Measurements from ENCODE around the gene RETREG2. TPM values are rescaled to one million over a fixed set of nuclear protein-coding genes. Genes with fewer than 3 reads are reported as not detected.

RETREG2 gene
- total and polyA plus RNA-seq, 2 of the 4 experiments (the other 2 are of a cell fraction) = 45.2 to 51.1 TPM

DNA sequence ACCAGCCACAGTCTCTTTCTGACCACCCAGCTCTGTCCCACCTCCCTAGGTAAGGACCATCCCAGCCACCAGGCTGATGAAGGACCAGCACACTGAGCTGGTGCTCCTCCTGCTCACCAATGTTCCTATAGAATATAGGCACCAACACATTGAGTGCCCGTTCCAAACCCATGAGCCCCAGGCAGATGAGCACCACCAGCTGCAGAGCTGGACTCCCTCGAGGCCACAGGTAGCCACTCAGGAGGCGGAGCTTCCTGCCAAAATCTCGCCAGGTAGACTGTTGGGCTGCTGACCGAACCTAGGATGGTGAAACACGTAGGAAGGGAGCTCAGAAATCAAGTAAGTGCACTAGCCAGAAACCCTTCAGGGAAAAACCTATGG lies 38.5 kb downstream of the RETREG2 start:
- POLR2A ChIA-PET (ENCODE audit: unreplicated experiment) = interaction anchor here (0.6 kb wide), 1 partner anchor 453 kb away, joined by 3 read pairs; no protein-coding TSS in a partner anchor
- Histone ChIP-seq H3K9me1 (ENCODE audit: insufficient read depth, low read length) (peaks cover 6% of the 10 kb centered on the region), H2BK20ac (ENCODE audit: low read depth, low read length) (no peak overlapping the region; the same call in 1 of the 2 replicates), H3K4me1 (ENCODE audit: control insufficient read depth, insufficient read depth, low read length) (peaks cover 5% of the 10 kb centered on the region; the same call in 1 of the 2 replicates), H2BK15ac (ENCODE audit: low read depth, low read length) (no peak overlapping the region), H3K14ac (replicated peaks; ENCODE audit: low read depth, low read length) (no peak overlapping the region), H3K4ac (ENCODE audit: low read depth, low read length) (peak overlapping the region; percentile 8; the same call in 1 of the 2 replicates), H2AK9ac (replicated peaks; ENCODE audit: low read depth, low read length, poor library complexity) (no peak overlapping the region), H4K5ac (ENCODE audit: low read depth, low read length) (no peak overlapping the region), H3K56ac (ENCODE audit: extremely low read depth, insufficient read depth, low read length) (no peak overlapping the region), H3K9ac (ENCODE audit: low read depth, low read length) (no peak overlapping the region), H3K9me3 (ENCODE audit: control insufficient read depth, insufficient read depth, low read length) (no peaks in the 10 kb centered on the region), H2BK120ac (ENCODE audit: low read depth, low read length) (no peak overlapping the region), H3K4me3 (ENCODE audit: insufficient read depth, low read depth, low read length) (no peak overlapping the region), H3K23ac (ENCODE audit: low read depth, low read length) (no peak overlapping the region), H2AK5ac (ENCODE audit: low read depth, low read length) (peak overlapping the region; percentile 64; the same call in 1 of the 2 replicates), H2AFZ (replicated peaks; ENCODE audit: low read length, poor library complexity) (peak overlapping the region; percentile 5), H4K8ac (ENCODE audit: low read depth in 2 of 2, low read length in 2 of 2) (no peak overlapping the region), H3K27me3 (ENCODE audit: control insufficient read depth, insufficient read depth, low read length) (no peaks in the 10 kb centered on the region), H3K18ac (ENCODE audit: low read depth, low read length) (no peak overlapping the region), H3K79me1 (ENCODE audit: low read depth in 1 of 2, low read length in 2 of 2) (peaks cover 8 to 28% of the 10 kb centered on the region in 2 experiments; a peak in 3 of 4 replicates), H4K91ac (ENCODE audit: insufficient read depth, low read depth, low read length) (0 out of 2 replicates have a peak overlapping the region, but pooled peaks have one; percentile 14), H4K20me1 (ENCODE audit: insufficient read depth, low read length) (peaks cover 11% of the 10 kb centered on the region), H3K36me3 (ENCODE audit: control insufficient read depth, insufficient read depth, low read length) (peaks cover 48% of the 10 kb centered on the region), H3K27ac (ENCODE audit: insufficient read depth, low read length) (no peak overlapping the region), H2BK5ac (ENCODE audit: low read depth, low read length, poor library complexity, severe bottlenecking) (no peak overlapping the region), H3K4me2 (ENCODE audit: low read depth, low read length) (no peak overlapping the region)
- BruUV-seq (replicated peaks) = no TSS peak
- CTCF ChIA-PET = no interaction called here
- dilution Hi-C loops (cut with HindIII; ENCODE audit: low sequenced_read_pairs, unreplicated experiment) = no loop called here
- ATAC-seq (ENCODE audit: low read depth) (no peak), DNase-seq (no peak)
- in situ Hi-C loops (cut with MboI; ENCODE audit: low sequenced_read_pairs) = no loop called here
- intact Hi-C loops (cut with micrococcal nuclease) = no loop called here
- TF ChIP-seq SMC3 (IDR thresholded peaks at IDR 0.05; ENCODE audit: low read depth, low read length) = no peak
- no peak for TF ChIP-seq BHLHE40 (IDR thresholded peaks at IDR 0.05; ENCODE audit: low read depth, low read length)
- TF ChIP-seq RFX5 (IDR thresholded peaks at IDR 0.05; ENCODE audit: low read depth, low read length) = no peak
- TF ChIP-seq MAFK (IDR thresholded peaks at IDR 0.05; ENCODE audit: low read depth, low read length) = no peak
- no peak for TF ChIP-seq RAD21 (IDR thresholded peaks at IDR 0.05; ENCODE audit: low read length)
- no peak for TF ChIP-seq FOS (IDR thresholded peaks at IDR 0.05; ENCODE audit: low read depth, low read length)
- TF ChIP-seq CHD1 (IDR thresholded peaks at IDR 0.05; ENCODE audit: low read depth, low read length) = no peak
- TF ChIP-seq MXI1 (IDR thresholded peaks at IDR 0.05; ENCODE audit: borderline replicate concordance, low read depth, low read length) = no peak
- no peak for TF ChIP-seq MAZ (IDR thresholded peaks at IDR 0.05; ENCODE audit: borderline replicate concordance, low read depth, low read length)
- WGBS, 2 experiments (ENCODE audit: extremely low coverage in 2 of 2, insufficient read length in 1 of 2) = 86% methylated on average over 6 of the region's 6 CpGs; no CpG with 5 or more reads in 1 of the 2 experiments

Data from IMR-90 (cell line).